ENCODE results near the gene SLC26A11.

GRCh38 chr17:80209765-80210164 is 10.5 kb upstream of the SLC26A11 start:
- TF ChIP-seq CTCF (optimal IDR thresholded peaks at IDR 0.05 in 1 of 3, IDR thresholded peaks at IDR 0.05 in 1 of 3, conservative IDR thresholded peaks at IDR 0.05 in 1 of 3; ENCODE audit: extremely low read depth in 1 of 3, insufficient read depth in 2 of 3, low read length in 3 of 3), result no peak
- no peak for TF ChIP-seq EZH2 (IDR thresholded peaks at IDR 0.05; ENCODE audit: low read length)
